Kidney capillary endothelial cell (primary cell): ENCODE results near the gene CXCL14.

ENCODE experiments used
- DNase-seq: peaks from one replicate; pipeline ENCODE4 v3.0.0-alpha.2; 2018; ENCODE audit warnings: low spot score

CXCL14 gene, protein sequence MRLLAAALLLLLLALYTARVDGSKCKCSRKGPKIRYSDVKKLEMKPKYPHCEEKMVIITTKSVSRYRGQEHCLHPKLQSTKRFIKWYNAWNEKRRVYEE

DNA sequence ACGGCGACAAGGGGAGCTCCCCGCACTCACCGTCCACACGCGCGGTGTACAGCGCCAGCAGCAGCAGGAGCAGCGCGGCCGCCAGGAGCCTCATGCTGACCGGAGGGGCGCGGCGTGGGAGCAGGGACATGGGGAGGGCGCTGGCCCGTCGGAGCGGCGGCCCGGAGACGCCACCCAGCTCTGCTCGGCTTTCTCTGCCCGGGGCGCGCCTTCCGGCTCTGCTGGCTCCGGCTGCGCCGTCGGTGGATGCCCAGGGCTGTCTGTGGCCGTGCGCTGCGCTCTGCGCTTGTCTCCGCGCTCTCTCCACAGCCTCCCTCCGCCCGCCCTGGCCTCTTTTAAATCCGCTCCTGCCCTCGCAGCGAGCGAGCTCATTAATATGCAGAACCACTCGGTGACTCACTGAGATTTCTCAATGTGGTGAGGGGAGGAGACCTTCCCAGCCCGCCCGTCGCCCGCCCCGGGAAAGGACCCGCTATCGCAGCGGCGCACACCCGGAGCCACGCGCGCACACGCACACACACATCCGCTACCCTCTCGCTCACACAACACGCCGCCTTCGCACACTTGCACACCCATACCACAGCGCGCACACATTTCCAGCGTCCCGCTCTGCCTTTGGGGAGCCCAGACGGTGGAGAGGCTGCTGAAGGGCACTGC lies at the start of gene CXCL14:
TSS of gene CXCL14 (minus strand) at position 307 of the 657 bp plus-strand sequence. CDS start at position 94, 213 bp downstream.
- DNase-seq, result no peak

DNA sequence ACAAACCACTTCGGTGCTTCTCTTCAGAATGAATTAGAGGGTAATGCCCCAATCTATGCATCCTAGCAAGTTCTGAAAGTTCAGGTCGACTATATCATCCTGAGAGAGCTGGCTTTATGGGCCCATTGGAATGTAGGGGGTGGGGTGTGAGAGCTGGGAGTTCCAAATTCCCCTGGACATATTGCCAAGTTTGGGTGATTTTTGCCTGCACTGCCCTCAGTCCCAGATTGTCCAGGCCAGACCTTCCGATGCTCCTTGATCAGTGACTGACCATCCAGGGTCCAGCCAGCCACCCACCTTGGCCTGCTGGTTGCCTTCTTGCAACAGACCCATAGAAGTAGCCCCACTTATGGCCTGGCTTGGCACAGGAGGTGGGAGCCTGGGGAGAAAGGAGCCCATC lies 47.8 kb upstream of the CXCL14 start:
- no peak for DNase-seq

DNA sequence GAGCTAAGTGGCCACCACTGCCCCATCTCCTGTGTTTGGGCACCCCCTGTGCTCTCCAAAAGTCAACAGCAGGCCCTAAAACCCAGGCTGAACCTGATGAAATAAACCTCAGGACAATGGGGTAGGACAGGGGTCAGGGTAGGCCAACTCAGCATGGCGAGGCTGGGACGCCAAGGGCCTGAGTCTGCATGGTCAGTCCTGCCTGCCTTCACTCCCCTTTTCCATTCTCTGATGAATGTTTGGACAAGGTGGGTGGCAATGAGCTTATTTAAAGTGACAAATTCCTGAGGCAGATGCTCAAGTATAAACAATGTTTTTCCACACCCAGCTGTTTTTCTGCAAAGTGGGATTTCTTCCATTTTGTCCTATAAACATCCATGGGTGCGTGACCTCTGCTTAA lies 47.2 kb upstream of the CXCL14 start:
- DNase-seq, result no peak

DNA sequence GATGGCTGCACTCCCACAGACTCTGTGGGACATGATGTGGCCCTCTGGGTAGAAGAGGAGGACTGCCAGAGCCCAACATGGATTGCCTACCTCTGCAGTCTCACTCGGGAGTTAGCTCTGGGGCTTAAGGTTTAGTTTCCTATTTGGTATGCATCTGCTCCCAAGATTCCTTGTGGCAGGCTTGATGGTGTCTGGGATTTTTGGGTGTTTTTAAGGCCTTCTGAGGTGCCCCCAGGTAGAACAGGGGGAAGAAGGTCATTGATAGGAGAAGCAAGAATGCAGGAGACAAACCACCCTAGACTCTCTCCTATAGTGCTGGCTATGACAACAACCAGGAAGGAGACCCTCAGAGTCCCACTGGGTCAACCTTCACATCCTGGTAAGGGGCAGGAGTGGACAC lies 46.7 kb upstream of the CXCL14 start:
- DNase-seq, result no peak

DNA sequence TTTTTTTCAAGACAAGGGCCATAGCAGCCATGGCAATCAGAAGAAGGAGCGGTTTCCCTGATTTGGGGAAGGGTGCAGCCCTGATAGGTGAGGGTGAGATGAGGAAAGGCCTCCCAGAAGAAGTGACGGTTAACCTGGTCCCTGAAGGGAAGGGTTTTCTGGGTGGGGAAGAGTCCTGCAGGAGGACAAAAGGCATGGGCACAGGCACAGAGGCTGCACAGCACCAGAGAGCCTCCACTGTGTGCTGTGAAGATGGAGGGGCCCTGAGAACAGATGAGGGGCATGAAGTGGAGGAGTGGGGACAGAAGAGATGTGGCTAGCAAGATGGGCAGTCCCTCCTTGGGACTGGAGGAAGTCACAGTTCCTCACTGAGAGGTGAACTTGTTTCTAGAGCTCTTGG lies 46.3 kb upstream of the CXCL14 start:
- no peak for DNase-seq

GRCh38 chr5:135623186-135623715 lies 44.5 kb upstream of the CXCL14 start:
- DNase-seq, result no peak

DNA sequence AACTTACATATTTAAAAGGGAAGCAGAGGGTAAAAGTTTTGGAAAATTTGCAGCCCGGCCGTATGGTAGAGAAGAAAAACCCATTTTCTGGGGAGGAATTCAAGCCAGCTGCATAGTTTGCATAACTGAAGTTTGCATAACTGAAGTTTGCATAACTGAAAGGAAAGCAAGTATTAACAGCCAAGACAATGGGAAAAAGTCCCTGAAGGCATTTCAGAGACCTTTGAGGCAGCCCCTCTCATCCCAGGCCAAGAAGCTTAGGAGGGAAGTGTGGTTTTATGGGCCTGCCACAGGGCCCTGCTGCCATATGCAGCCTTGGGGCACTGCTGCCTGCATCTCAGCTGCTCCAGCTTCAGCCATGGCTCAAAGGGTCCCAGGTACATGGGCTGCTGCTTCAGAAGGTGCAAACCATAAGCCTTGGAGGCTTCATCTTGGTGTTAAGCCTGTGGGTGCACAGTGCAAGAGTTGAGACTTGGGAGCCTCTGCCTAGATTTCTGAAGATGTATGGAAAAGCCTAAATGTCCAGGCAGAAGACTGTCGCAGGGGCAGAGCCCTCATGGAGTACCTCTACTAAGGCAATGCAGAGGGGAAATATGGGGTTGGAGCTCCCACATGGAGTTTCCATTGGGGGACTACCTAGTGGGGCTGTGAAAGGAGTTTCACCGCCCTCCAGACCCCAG lies 36.9 kb upstream of the CXCL14 start:
- no peak for DNase-seq

GRCh38 chr5:135615171-135615570 lies 36.4 kb upstream of the CXCL14 start:
- DNase-seq, result no peak

DNA sequence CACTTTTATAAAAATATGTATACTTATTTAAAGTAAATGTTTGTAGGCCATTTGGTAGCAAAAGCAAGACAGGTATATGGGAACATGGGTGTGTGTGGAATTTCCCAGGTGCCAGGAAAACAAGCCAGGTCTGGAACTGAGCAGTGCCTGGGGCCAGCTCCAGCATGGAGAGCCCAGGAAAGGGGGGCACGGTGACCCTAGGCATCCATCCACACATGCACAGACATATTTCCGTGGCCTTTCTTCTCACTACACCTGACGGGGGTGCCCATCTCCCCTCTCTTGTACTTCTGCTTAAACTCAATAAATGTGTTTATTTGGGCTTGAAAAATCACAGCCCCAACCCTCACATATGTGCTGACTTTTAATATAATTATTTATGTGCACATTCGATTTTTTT lies 31.2 kb upstream of the CXCL14 start:
- no peak for DNase-seq

GRCh38 chr5:135608761-135609443 lies 30.1 kb upstream of the CXCL14 start:
- DNase-seq, result no peak

DNA sequence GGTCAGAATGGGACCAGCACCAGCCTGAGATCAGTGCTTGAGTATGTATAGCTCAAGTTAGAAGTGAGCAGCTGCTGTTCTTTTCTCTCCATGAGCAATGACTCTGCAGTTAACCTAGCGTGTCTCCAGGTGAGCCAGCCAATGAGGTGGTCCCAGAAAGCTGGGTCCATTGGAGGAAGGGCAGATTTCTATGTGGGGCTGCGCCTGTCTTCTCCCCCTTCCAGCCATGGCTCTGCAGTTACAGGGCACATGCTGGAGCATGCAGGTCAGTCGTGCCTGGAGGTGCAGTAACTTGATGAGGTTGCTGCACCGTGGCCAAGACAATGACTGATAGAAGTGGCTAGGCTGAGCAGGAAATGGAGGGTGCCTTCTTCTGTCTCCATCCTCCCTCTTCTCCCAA lies 29.6 kb upstream of the CXCL14 start:
- no peak for DNase-seq

GRCh38 chr5:135606431-135606830 lies 27.6 kb upstream of the CXCL14 start:
- DNase-seq, result no peak

- no peak for DNase-seq
These were observed 26.4 kb upstream of the CXCL14 start for GRCh38 chr5:135605221-135605620.

DNA sequence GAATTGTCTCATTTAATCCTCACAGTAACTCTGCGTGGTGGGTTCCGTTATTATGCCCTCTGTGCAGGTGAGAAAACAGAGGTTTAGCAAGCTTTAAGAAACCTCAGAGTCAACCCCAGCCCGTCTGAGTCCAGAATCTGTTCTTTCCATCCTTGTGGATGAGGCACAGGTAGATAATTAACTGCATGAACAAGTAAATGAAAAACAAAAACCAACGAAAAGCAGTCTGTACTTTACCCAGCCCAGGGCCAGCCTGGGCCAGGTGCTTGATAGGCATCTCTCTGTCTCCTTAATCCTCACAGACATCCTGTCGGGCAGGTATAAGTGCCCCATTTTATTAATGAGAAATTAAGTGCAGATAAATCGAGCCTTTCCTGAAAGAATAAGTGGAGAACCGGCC lies 25.3 kb upstream of the CXCL14 start:
- DNase-seq, result no peak

- no peak for DNase-seq
These were observed 24.3 kb upstream of the CXCL14 start for GRCh38 chr5:135602882-135603721.

DNA sequence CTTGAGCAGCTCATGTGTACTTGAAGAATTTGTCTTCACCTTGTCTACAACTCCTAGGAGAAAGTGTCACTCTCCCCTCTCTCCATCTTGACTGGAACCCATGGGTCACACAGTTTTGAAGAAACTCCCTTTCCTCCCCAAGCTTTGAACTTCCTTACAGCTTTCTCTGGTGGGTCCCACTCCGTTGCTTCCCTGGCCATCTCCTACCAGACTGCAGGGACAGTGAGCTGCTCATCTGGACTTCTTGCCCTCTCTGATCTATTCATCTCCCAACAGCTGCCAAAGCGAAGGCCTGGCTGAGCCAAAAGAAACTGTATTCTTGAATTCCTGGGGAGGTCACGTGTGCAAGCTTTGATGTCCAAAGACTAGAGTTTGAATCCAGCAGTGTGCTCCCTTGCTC lies 22.7 kb upstream of the CXCL14 start:
- DNase-seq, result no peak

GRCh38 chr5:135600971-135601381 lies 22.2 kb upstream of the CXCL14 start:
- no peak for DNase-seq

GRCh38 chr5:135600152-135600570 lies 21.4 kb upstream of the CXCL14 start:
- DNase-seq, result no peak

DNA sequence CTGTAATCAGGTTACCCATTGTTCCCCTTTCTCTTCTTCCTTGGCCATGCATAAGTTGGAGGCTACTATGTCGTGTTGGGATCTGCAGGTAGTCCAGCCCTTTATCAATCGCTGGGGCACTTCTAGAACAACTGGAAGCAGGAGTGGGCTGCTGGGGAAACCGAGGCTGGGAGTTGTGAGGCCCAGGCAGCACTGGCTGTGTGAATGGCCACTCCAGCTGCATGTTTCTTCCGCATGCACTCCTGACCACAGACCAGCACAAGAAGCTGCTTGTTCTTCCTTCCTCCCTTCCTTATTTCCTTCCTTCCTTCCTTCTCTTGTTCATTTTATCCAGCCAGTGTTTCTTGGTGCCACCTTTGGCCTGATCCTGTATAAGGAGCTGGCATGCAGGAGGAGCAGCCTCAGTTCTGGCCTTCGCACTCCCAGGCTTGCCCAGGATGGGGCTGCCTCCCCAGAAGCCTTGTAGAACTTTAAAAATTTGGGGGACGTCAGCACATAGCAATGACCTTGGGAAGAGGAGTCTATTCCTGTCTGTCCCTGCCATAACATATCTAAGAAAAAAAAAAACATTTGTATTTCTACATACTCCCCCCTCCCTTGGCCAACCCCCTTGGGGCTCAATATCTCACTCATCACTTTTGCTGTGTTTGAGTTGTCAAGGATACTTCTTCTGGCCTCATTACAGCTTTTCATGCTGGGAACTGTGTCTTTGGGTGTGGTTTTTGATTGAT lies 20.8 kb upstream of the CXCL14 start:
- no peak for DNase-seq

DNA sequence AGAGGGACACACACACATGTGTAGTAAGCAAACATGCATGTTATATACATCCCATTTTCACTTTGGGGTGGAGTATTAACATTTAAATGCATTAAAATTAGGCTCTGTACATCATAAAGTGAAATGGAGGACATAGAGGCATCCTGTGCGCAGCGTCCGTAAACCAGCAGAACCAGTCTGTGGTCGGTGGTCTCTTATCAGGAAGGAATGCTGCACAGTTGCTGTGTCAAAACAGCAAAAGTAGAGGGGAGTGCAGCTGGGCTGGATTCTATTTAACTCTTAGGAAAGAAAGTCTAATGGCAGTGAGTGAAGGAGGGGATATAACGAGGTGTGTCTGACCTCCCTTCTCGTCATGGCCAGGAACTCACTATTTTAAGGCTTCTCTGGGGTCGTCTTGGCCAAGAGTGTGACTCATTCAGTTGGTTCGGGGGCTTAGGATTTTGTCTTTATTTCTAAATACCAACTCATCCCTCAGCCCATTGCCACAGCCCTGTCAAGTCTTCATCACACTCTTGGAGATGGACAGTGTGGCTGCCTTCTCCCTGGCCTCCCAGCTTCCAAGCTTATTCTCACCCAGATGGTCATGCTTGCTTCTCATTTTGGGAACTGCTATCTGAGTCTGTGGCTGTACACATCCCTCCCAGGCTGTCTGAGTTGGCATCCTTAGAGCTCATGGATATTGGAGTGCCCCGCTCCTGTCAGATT lies 20.1 kb upstream of the CXCL14 start:
- no peak for DNase-seq

- DNase-seq, result no peak
These were observed 18.0 kb upstream of the CXCL14 start for GRCh38 chr5:135596788-135597187.
